Measurements from ENCODE around the gene EXD3.

GRCh38 chr9:137317021-137317717, 105.8 kb downstream of the EXD3 start:
- no peak for TF ChIP-seq CTCF (IDR thresholded peaks at IDR 0.05; ENCODE audit: insufficient read depth, low read length)
- no peak for TF ChIP-seq POLR2AphosphoS5 (IDR thresholded peaks at IDR 0.05; ENCODE audit: low read depth)
- TF ChIP-seq, protein P1, sequence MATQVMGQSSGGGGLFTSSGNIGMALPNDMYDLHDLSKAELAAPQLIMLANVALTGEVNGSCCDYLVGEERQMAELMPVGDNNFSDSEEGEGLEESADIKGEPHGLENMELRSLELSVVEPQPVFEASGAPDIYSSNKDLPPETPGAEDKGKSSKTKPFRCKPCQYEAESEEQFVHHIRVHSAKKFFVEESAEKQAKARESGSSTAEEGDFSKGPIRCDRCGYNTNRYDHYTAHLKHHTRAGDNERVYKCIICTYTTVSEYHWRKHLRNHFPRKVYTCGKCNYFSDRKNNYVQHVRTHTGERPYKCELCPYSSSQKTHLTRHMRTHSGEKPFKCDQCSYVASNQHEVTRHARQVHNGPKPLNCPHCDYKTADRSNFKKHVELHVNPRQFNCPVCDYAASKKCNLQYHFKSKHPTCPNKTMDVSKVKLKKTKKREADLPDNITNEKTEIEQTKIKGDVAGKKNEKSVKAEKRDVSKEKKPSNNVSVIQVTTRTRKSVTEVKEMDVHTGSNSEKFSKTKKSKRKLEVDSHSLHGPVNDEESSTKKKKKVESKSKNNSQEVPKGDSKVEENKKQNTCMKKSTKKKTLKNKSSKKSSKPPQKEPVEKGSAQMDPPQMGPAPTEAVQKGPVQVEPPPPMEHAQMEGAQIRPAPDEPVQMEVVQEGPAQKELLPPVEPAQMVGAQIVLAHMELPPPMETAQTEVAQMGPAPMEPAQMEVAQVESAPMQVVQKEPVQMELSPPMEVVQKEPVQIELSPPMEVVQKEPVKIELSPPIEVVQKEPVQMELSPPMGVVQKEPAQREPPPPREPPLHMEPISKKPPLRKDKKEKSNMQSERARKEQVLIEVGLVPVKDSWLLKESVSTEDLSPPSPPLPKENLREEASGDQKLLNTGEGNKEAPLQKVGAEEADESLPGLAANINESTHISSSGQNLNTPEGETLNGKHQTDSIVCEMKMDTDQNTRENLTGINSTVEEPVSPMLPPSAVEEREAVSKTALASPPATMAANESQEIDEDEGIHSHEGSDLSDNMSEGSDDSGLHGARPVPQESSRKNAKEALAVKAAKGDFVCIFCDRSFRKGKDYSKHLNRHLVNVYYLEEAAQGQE (IDR thresholded peaks at IDR 0.05; ENCODE audit: insufficient replicate concordance, low read depth), result no peak
- no peak for TF ChIP-seq GABPA (IDR thresholded peaks at IDR 0.05; ENCODE audit: low read depth)
- TF ChIP-seq SPI1 (IDR thresholded peaks at IDR 0.05; ENCODE audit: borderline replicate concordance, low read depth), result no peak

Measured in HL-60 (cell line).